GM18873 (cell line): ENCODE measurements around the gene TPRG1L.

Experiments
- ATAC-seq: cut with Tn5 transposase; IDR thresholded peaks from one replicate; pipeline ENCODE4 v1.9.1; 2021; ENCODE audit warnings: mild to moderate bottlenecking, moderate library complexity, moderate number of reproducible peaks; ENCODE audit not compliant: unreplicated experiment, low FRiP score

TPRG1L gene

GRCh38 chr1:3641816-3642215, 17.0 kb downstream of the TPRG1L start:
- no peak for ATAC-seq

GRCh38 chr1:3642919-3643675, 18.3 kb downstream of the TPRG1L start:
- no peak for ATAC-seq

- ATAC-seq, result no peak
Measured at GRCh38 chr1:3644273-3644672, 19.5 kb downstream of the TPRG1L start.

GRCh38 chr1:3645247-3645646, 20.4 kb downstream of the TPRG1L start:
- ATAC-seq, result no peak

- ATAC-seq, result no peak
Measured at GRCh38 chr1:3645666-3646355, 21.0 kb downstream of the TPRG1L start.

- no peak for ATAC-seq
Measured at GRCh38 chr1:3646596-3646995, 21.8 kb downstream of the TPRG1L start.

- peak; percentile 58 for ATAC-seq
Measured at GRCh38 chr1:3649342-3650247, 24.8 kb downstream of the TPRG1L start, which contains the start of gene WRAP73. Gene WRAP73 (minus strand): TSS chr1:3650103. CDS start chr1:3649999, 104 bp downstream.

GRCh38 chr1:3650248-3651025, 25.6 kb downstream of the TPRG1L start:
- ATAC-seq, result no peak

GRCh38 chr1:3651026-3651929, 26.5 kb downstream of the TPRG1L start:
- ATAC-seq, result no peak

GRCh38 chr1:3651930-3652547, 27.2 kb downstream of the TPRG1L start, which contains the start of gene TP73:
Gene TP73 (plus strand): TSS chr1:3652516. CDS start chr1:3682366, 29,850 bp downstream.
- ATAC-seq, result no peak

GRCh38 chr1:3652548-3653285, 27.9 kb downstream of the TPRG1L start:
- no peak for ATAC-seq

GRCh38 chr1:3653286-3653618, 28.4 kb downstream of the TPRG1L start:
- ATAC-seq, result no peak

- ATAC-seq, result no peak
Measured at GRCh38 chr1:3654549-3655281, 29.9 kb downstream of the TPRG1L start.

GRCh38 chr1:3656450-3657095, 31.8 kb downstream of the TPRG1L start:
- peak; percentile 65 for ATAC-seq

GRCh38 chr1:3657096-3657475, 32.3 kb downstream of the TPRG1L start:
- ATAC-seq, result peak; percentile 7

GRCh38 chr1:3657578-3658230, 32.9 kb downstream of the TPRG1L start:
- no peak for ATAC-seq
